GM12891 (cell line): ENCODE measurements around the gene SLCO2B1.

Experiments
- DNase-seq: peaks from one replicate; pipeline ENCODE4 v3.0.0; 2011; ENCODE audit warnings: low spot score; ENCODE audit not compliant: insufficient read length
- FAIRE-seq: peaks from 2 replicates; lab custom pipeline; 2011; peaks lifted over from hg19 to GRCh38; lab: Jason Lieb, UNC
- PAX5 ChIP-seq: IDR thresholded peaks from 2 replicates; pipeline ENCODE4 v1.6.1; 2011; ENCODE audit warnings: low read length, moderate library complexity, mild to moderate bottlenecking; ENCODE audit not compliant: insufficient read depth, severe bottlenecking
- POLR2A ChIP-seq: IDR thresholded peaks from 2 replicates; pipeline ENCODE4 v1.6.1; 2011; ENCODE audit warnings: low read depth, low read length, control low read depth
- POLR2AphosphoS5 ChIP-seq: IDR thresholded peaks from 2 replicates; pipeline ENCODE4 v1.6.1; 2011; ENCODE audit warnings: low read depth, low read length, control low read depth
- POU2F2 ChIP-seq: IDR thresholded peaks from 2 replicates; pipeline ENCODE4 v1.6.1; 2011; ENCODE audit warnings: low read depth, mild to moderate bottlenecking, control low read depth, low read length, moderate library complexity
- SPI1 ChIP-seq: IDR thresholded peaks from 2 replicates; pipeline ENCODE4 v1.6.1; 2011; ENCODE audit warnings: low read depth, low read length, control low read depth
- TAF1 ChIP-seq: IDR thresholded peaks from 2 replicates; pipeline ENCODE4 v1.6.1; 2011; ENCODE audit warnings: low read depth, low read length, control low read depth

SLCO2B1 gene

GRCh38 chr11:75144716-75145014 is 6.2 kb upstream of the SLCO2B1 start:
- TF ChIP-seq PAX5 (no peak), TAF1 (no peak)
- FAIRE-seq (no peak), DNase-seq (no peak)

GRCh38 chr11:75145196-75145971 is 5.5 kb upstream of the SLCO2B1 start:
- FAIRE-seq (no peak), DNase-seq (no peak)
- TF ChIP-seq POU2F2 = no peak
- no peak for TF ChIP-seq TAF1
- TF ChIP-seq POLR2AphosphoS5 = no peak

GRCh38 chr11:75145972-75146519 is 4.9 kb upstream of the SLCO2B1 start:
- TF ChIP-seq POLR2AphosphoS5 (no peak), TAF1 (no peak), POU2F2 (no peak), PAX5 (no peak), SPI1 (no peak), POLR2A (no peak)
- DNase-seq (no peak), FAIRE-seq (no peak)

- TF ChIP-seq TAF1 (no peak), POLR2A (no peak), POU2F2 (no peak), SPI1 (no peak), POLR2AphosphoS5 (no peak), PAX5 (no peak)
- FAIRE-seq (no peak), DNase-seq (no peak)
These were observed 4.2 kb upstream of the SLCO2B1 start for GRCh38 chr11:75146711-75147110.

- TF ChIP-seq POLR2AphosphoS5 (no peak), POLR2A (no peak), POU2F2 (no peak), TAF1 (no peak)
- DNase-seq (no peak), FAIRE-seq (no peak)
These were observed 3.6 kb upstream of the SLCO2B1 start for GRCh38 chr11:75147191-75147874.

- DNase-seq (no peak), FAIRE-seq (no peak)
- TF ChIP-seq SPI1 (0 out of 2 replicates have a peak, but pooled peaks have one; percentile 1), PAX5 (no peak), POLR2A (no peak), POLR2AphosphoS5 (no peak)
These were observed 3.0 kb upstream of the SLCO2B1 start for GRCh38 chr11:75147875-75148263.

- no peak for FAIRE-seq
- no peak for DNase-seq
- TF ChIP-seq POU2F2 = no peak
These were observed 2.4 kb upstream of the SLCO2B1 start for GRCh38 chr11:75148436-75148983.

GRCh38 chr11:75149766-75150465 is 991 bp upstream of the SLCO2B1 start:
- TF ChIP-seq POU2F2 (no peak), SPI1 (no peak), POLR2AphosphoS5 (no peak), TAF1 (no peak)
- FAIRE-seq (no peak), DNase-seq (no peak)

- TF ChIP-seq POU2F2 = no peak
- TF ChIP-seq PAX5 = no peak
- TF ChIP-seq TAF1 = no peak
- no peak for TF ChIP-seq POLR2A
- TF ChIP-seq SPI1 = no peak
- no peak for TF ChIP-seq POLR2AphosphoS5
- FAIRE-seq = no peak
- no peak for DNase-seq
These were observed 590 bp downstream of the SLCO2B1 start for GRCh38 chr11:75151346-75152047.

GRCh38 chr11:75152090-75152489 is 1.2 kb downstream of the SLCO2B1 start:
- TF ChIP-seq POU2F2 (no peak), POLR2A (no peak), TAF1 (no peak), PAX5 (no peak), SPI1 (no peak), POLR2AphosphoS5 (no peak)
- FAIRE-seq = no peak
- DNase-seq = no peak
